OCI-LY1 (cell line): ENCODE data around the gene CACNA2D3.
"Not testable (repeated sequence)": the region's sequence is repeated elsewhere in the genome, so short reads cannot be mapped to it uniquely, and the experiment has no call there.

ENCODE experiments used
- H2AFZ ChIP-seq: fragments of 200-600 bp; sonication (generic), shearing (Covaris generic); 2 replicates; pipeline ENCODE4 v1.6.0; 2014; ENCODE audit warnings: antibody characterized with exemption, mild to moderate bottlenecking, low read length
- H3F3A ChIP-seq: fragments of 200-600 bp; sonication (generic), shearing (Covaris generic); 2 replicates; pipeline ENCODE4 v1.6.0; 2014; ENCODE audit warnings: mild to moderate bottlenecking, antibody characterized with exemption, low read length, moderate library complexity; ENCODE audit not compliant: insufficient read depth
- H3K27ac ChIP-seq: fragments of 200-600 bp; sonication (generic); 2 replicates; pipeline ENCODE4 v1.5.1; 2014; ENCODE audit warnings: low read length, mixed run types, mild to moderate bottlenecking, low read depth; ENCODE audit not compliant: poor library complexity, severe bottlenecking
- H3K27me3 ChIP-seq: fragments of 200-600 bp; sonication (generic); 2 replicates; pipeline ENCODE4 v1.6.0; 2014; ENCODE audit warnings: antibody characterized with exemption, mild to moderate bottlenecking, low read length, moderate library complexity; ENCODE audit not compliant: insufficient read depth
- H3K36me3 ChIP-seq: fragments of 200-600 bp; sonication (generic); 2 replicates; pipeline ENCODE4 v1.6.1; 2014; ENCODE audit warnings: mild to moderate bottlenecking, antibody characterized with exemption, low read length, moderate library complexity, mixed read lengths; ENCODE audit not compliant: insufficient read depth
- H3K4me1 ChIP-seq: fragments of 200-600 bp; sonication (generic); 2 replicates; pipeline ENCODE4 v1.5.1; 2014; ENCODE audit warnings: mild to moderate bottlenecking, low read length, moderate library complexity; ENCODE audit not compliant: insufficient read depth, severe bottlenecking
- H3K4me2 ChIP-seq: fragments of 200-600 bp; sonication (generic), shearing (Covaris generic); 2 replicates; pipeline ENCODE4 v1.6.1; 2014; ENCODE audit warnings: low read length
- H3K4me3 ChIP-seq: fragments of 200-600 bp; sonication (generic); 2 replicates; pipeline ENCODE4 v1.5.1; 2014; ENCODE audit warnings: low read length, low read depth, mild to moderate bottlenecking, mixed read lengths; ENCODE audit not compliant: poor library complexity, severe bottlenecking
- H3K79me2 ChIP-seq: fragments of 200-600 bp; shearing (Covaris generic); 2 replicates; pipeline ENCODE4 v1.6.1; 2016; ENCODE audit warnings: mixed run types, low read length, mixed read lengths; ENCODE audit not compliant: insufficient read depth
- H3K9ac ChIP-seq: fragments of 200-600 bp; sonication (generic), shearing (Covaris generic); 2 replicates; pipeline ENCODE4 v1.6.1; 2014; ENCODE audit warnings: mild to moderate bottlenecking, low read length, mixed read lengths
- H3K9me2 ChIP-seq: fragments of 200-600 bp; sonication (generic), shearing (Covaris generic); 2 replicates; pipeline ENCODE4 v1.6.1; 2014; ENCODE audit warnings: low read depth, mild to moderate bottlenecking, low read length, mixed read lengths
- H3K9me3 ChIP-seq: fragments of 200-600 bp; shearing (Covaris generic); 2 replicates; pipeline ENCODE4 v1.6.1; 2014; ENCODE audit warnings: low read length, mixed read lengths
- H4K20me1 ChIP-seq: fragments of 200-600 bp; sonication (generic), shearing (Covaris generic); 2 replicates; pipeline ENCODE4 v1.6.0; 2016; ENCODE audit warnings: mild to moderate bottlenecking, low read length; ENCODE audit not compliant: insufficient read depth
- EZH2 ChIP-seq: fragments of 200-600 bp; sonication (generic), shearing (Covaris generic); IDR thresholded peaks from 2 replicates; pipeline ENCODE4 v1.8.0; 2017; ENCODE audit warnings: borderline replicate concordance, mixed run types, mild to moderate bottlenecking, antibody characterized with exemption, low read length, moderate library complexity, mixed read lengths
- TF ChIP-seq, protein P1 (sequence below): fragments of 200-600 bp; sonication (generic), shearing (Covaris generic); IDR thresholded peaks from 2 replicates; pipeline ENCODE4 v1.5.1; 2017; ENCODE audit warnings: mild to moderate bottlenecking, antibody characterized with exemption, low read length, moderate library complexity, mixed read lengths

Gene CACNA2D3

DNA sequence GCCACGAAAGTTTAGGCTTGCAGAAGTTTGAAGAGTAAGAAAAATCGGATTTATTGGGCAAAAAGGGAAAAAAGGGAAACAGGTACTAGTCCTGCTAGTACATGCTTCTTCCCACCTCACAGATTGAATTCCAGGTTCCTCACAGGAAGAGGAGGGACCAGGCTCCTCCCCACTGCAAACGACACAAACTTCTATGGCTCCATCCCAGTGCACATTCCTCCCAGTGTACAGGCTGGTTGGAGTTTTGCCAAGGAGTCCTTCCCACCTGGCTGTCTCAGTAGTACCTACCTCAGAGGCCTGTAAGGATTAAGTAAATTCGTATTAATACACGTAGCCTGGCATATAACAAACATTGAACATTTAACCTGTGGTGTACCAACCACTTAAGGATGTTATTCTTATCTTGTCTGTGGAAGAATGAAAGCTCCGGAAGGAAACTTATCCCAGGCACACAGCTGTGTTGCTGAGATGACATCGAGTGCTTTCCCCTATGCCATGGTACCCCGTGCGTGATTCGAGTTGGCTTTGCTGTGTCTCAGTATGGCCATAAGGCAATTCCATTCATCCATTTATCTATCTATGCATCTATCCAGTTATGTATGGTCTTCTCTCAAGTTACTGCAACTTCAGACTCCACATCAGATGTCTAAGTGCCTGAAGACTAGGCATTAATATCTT lies 511.2 kb downstream of the CACNA2D3 start:
- no peaks in the 10 kb centered on the region for H3K79me2 ChIP-seq
- no peaks in the 10 kb centered on the region for H4K20me1 ChIP-seq
- no peak for TF ChIP-seq EZH2
- TF ChIP-seq, protein P1, sequence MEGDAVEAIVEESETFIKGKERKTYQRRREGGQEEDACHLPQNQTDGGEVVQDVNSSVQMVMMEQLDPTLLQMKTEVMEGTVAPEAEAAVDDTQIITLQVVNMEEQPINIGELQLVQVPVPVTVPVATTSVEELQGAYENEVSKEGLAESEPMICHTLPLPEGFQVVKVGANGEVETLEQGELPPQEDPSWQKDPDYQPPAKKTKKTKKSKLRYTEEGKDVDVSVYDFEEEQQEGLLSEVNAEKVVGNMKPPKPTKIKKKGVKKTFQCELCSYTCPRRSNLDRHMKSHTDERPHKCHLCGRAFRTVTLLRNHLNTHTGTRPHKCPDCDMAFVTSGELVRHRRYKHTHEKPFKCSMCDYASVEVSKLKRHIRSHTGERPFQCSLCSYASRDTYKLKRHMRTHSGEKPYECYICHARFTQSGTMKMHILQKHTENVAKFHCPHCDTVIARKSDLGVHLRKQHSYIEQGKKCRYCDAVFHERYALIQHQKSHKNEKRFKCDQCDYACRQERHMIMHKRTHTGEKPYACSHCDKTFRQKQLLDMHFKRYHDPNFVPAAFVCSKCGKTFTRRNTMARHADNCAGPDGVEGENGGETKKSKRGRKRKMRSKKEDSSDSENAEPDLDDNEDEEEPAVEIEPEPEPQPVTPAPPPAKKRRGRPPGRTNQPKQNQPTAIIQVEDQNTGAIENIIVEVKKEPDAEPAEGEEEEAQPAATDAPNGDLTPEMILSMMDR: no peak
- no peaks in the 10 kb centered on the region for H3K27me3 ChIP-seq
- no peak overlapping the region for H2AFZ ChIP-seq
- no peaks in the 10 kb centered on the region for H3K36me3 ChIP-seq
- H3K27ac ChIP-seq: no peak overlapping the region
- H3K9me3 ChIP-seq: no peaks in the 10 kb centered on the region
- no peak overlapping the region for H3K4me2 ChIP-seq
- no peak overlapping the region for H3K4me3 ChIP-seq
- H3F3A ChIP-seq: no peaks in the 10 kb centered on the region
- H3K9ac ChIP-seq: no peak overlapping the region
- no peaks in the 10 kb centered on the region for H3K4me1 ChIP-seq
- H3K9me2 ChIP-seq: no peaks in the 10 kb centered on the region

- no peaks in the 10 kb centered on the region for H3K4me1 ChIP-seq
- no peaks in the 10 kb centered on the region for H3K36me3 ChIP-seq
- no peak overlapping the region for H3K27ac ChIP-seq
- H2AFZ ChIP-seq: no peak overlapping the region
- no peak overlapping the region for H3K4me2 ChIP-seq
- H3K4me3 ChIP-seq: no peak overlapping the region
- H3K9me2 ChIP-seq: no peaks in the 10 kb centered on the region
- H4K20me1 ChIP-seq: no peaks in the 10 kb centered on the region
- H3F3A ChIP-seq: no peaks in the 10 kb centered on the region
- no peaks in the 10 kb centered on the region for H3K27me3 ChIP-seq
- no peaks in the 10 kb centered on the region for H3K9me3 ChIP-seq
- no peak overlapping the region for H3K9ac ChIP-seq
- H3K79me2 ChIP-seq: no peaks in the 10 kb centered on the region
- TF ChIP-seq, protein P1: no peak
- no peak for TF ChIP-seq EZH2
Measured at GRCh38 chr3:54634122-54634469, 511.7 kb downstream of the CACNA2D3 start.

DNA sequence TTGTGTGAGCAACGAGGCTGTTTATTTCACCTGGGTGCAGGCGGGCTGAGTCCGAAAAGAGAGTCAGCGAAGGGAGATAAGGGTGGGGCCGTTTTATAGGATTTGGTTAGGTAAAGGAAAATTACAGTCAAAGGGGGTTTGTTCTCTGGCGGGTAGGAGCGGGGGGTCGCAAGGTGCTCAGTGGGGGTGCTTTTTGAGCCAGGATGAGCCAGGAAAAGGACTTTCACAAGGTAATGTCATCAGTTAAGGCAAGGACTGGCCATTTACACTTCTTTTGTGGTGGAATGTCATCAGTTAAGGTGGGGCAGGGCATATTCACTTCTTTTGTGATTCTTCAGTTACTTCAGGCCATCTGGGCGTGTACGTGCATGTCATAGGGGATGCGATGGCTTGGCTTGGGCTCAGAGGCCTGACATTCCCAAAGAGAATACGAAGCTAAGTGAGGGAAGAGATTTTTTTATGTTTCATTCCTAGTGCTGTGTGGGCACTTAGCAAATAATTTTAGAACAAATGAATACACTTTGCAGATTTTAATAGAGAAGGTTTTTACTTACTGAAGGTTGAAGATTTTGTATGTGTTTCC lies 517.5 kb downstream of the CACNA2D3 start:
- H3K4me1 ChIP-seq, H3K4me2 ChIP-seq, H3K9me3 ChIP-seq, H3K9me2 ChIP-seq, H2AFZ ChIP-seq, H4K20me1 ChIP-seq, H3K9ac ChIP-seq, H3K27me3 ChIP-seq, H3K27ac ChIP-seq, H3K36me3 ChIP-seq, H3K4me3 ChIP-seq, H3K79me2 ChIP-seq, H3F3A ChIP-seq: not testable (repeated sequence)
